Erythroblast (primary cell): ENCODE measurements around the gene PPP1R13B.

Experiments
- DNase-seq, 2 experiments: peaks; one replicate each; lab custom pipeline; 2025; lab: John Stamatoyannopoulos, UW
- GATA1 ChIP-seq: IDR thresholded peaks from 2 replicates; pipeline ENCODE4 v1.6.1; 2011; ENCODE audit warnings: low read depth, mild to moderate bottlenecking, control low read depth, low read length, moderate library complexity
- POLR2A ChIP-seq: IDR thresholded peaks from 2 replicates; pipeline ENCODE4 v1.6.1; 2011; ENCODE audit warnings: mild to moderate bottlenecking, low read length

PPP1R13B gene

DNA sequence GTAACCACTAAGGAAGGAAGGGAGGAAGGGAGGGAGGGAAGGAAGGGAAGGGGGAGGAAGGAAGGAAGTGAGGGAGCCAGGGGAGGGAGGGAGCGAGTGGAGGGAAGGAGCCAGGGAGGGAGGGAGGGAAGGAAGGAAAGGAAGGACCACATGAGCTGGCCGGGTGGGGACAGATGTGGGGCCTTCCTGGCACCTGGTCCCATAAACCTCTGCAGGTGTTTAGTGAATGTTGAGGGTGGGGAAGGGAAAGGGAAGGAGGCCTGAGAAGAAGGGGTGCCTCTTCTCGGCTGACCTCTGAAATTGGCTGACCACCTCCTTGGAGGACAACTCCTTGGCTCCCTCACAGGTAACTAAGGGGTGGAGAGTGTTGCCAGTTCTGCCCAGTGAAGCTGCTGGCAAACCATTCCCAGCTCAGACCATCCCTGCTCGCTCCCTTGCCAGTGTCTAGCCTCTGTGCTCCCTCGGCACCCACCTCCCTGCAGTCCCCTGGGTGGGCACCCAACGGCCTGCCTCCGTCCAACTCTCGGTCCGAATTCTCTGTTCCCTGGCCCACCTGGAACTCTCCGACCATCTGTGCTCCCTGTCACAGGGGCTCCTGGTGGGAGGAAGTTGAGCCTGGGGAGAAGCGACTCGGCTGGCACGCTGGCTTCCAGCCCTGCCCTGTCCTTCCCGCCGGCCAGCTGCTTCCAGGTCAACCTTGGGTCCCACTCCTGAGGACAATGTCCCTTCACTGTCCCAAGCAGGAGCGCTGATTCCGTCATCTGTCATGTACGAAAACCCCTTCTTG, 12.2 kb upstream of the PPP1R13B start:
- DNase-seq, result no peak
- TF ChIP-seq POLR2A (no peak), GATA1 (no peak)

DNA sequence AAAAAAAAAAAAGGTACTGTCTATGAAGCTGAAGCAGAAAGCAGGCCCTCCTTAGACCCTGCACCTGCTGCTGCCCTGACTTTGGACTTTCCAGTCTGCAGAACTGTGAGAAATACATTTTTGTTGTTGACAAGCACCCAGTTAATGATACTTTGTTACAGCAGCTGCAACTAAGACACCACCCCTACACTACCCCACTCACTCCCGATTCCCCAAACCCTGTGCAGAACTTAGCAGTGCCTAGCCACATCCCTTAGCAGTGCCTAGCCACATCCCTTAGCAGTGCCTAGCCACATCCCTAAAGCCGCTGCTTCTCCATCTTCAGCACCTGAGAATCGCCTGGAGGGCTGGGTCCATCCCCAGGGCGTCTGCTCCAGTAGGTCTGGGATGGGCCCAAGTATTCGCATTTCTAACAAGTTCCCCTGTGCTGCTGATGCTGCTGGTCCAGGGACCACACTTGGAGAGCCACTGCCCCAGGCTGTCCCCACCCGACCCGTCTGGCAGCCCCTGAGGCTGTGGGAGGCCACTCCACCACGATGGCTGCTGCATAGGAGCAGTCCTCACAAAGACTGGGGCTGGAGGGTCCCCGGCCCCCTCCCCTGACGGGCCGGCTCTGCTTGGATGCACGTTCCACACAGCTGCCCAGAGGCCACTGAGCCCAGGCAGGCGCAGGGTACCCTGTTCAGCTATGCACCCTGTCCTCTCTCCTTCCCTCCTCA, 10.8 kb upstream of the PPP1R13B start:
- DNase-seq, result no peak
- TF ChIP-seq POLR2A (no peak), GATA1 (no peak)

DNA sequence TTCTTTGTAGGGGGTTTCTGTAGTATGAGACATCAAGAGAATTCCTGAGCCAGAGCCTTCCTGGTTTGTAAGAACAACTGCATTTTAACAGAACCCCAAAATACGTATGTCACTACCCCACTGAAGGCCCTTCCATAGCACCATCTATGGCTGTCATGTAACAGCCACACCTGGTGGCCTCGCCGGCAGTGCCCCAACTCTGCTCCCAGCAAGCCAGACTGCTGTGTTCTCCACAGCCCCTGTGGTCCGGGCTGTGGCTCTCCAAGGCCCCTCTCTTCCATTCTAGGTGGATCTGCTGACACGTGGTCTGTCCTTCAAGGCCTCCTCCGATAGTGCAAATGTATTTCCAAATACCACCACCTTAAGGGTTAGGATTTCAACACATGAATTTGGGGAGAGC, 9.9 kb upstream of the PPP1R13B start:
- DNase-seq, result no peak
- no peak for TF ChIP-seq POLR2A
- TF ChIP-seq GATA1, result no peak

DNA sequence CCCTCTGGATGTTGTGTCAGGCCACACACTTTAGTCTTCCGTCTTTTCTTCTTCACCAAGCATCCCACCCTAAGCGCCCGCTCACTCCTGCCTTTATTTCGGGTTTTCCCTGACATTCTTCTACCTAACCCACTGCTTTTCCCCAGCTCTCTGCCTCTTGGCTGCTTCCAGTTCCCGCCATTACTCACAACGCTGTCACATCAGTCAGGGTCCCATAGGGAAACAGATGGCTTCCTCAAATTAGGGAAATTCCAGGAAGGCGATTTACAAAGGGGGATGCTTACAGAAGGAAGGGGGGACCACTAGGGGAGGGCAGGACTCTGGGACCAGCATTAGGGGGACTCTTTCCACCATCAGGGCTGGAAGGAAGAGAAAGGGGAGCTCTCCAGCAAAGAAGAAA, 9.2 kb upstream of the PPP1R13B start:
- TF ChIP-seq GATA1, result no peak
- TF ChIP-seq POLR2A, result no peak
- no peak for DNase-seq

DNA sequence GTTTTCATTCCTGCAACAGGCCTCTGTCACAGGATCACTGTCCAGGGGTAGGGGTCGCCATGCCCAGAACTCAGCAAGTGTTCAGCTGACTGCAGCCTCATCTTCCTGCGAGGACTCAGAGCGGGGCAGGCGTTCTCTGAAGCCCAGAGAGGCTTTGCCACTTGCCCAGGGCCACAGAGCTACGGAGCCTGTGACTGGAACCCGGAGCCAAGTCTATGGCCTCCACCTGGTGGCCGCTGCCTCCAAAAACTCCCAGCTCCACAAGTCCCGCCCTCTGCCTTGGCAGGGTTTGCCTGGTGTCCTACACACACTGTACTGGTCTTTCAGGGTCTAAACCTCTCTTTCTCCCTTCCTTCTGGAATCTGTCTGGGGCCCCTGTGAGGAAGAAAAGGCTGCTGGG, 8.7 kb upstream of the PPP1R13B start:
- no peak for DNase-seq
- TF ChIP-seq POLR2A, result no peak

DNA sequence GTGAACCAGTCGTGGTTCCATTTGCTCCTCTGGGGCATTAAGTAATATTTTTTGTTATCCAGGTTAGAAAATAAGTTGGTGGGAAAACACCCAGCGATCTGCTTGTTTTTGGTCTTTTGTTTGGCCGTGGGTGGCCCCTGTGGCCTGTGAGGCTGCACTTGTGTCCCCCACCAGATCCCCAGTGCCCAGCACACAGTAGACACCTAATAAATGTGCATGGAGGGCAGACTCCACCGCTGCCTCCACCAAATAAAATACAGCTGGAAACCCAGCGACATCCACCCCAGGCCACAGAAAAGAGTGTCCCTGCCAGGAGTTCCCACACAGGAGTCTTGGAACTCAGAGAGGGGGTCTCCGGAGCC, 8.3 kb upstream of the PPP1R13B start:
- DNase-seq, result no peak

DNA sequence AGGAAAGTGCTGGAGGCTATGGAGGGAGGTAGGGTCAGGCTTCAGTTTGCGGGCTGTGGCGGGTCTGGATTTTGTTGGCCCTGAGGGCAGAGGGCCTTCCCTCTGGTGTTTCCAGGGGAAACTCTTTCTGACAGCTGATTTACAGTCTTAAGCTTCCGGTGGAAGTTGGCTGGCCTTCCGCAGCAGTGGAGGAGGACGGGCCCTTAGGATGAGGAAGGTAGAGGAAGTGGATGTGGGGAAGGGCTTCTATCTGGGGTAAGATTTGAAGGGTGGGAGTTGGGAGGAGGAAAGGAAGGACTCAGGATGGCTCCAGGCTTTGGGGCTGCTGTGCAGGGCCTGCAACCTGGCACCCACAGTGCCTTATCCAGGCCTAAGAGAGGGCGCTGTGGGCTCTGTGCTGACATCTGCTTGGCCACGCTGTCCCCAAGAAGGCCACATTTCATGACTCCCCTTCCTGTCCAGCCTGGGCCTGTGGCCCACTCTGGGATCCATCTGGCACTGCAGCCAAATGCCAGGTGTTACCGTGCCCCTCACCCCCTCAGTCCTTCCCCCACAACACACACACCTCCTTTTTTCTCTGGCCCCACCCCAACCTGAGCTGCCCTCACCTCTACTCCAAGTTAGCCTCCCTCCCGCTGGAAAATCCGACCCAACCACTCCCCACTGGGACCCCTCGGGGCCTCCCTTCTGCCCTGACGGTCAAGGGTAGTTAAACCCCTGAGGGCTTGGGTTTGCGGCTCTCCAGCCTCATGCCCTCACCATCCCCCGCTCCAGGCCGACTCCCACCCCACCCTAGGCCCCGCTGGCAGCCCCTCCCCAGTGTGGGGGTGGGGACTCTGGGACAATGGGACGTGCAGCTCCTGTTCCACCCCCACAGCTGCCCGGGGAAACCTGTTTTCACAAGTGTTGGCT, 7.7 kb upstream of the PPP1R13B start:
- TF ChIP-seq POLR2A (no peak), GATA1 (no peak)

More for the DNA sequence above, 8.3 kb upstream of the PPP1R13B start:
- no peak for TF ChIP-seq GATA1
- TF ChIP-seq POLR2A, result no peak

DNA sequence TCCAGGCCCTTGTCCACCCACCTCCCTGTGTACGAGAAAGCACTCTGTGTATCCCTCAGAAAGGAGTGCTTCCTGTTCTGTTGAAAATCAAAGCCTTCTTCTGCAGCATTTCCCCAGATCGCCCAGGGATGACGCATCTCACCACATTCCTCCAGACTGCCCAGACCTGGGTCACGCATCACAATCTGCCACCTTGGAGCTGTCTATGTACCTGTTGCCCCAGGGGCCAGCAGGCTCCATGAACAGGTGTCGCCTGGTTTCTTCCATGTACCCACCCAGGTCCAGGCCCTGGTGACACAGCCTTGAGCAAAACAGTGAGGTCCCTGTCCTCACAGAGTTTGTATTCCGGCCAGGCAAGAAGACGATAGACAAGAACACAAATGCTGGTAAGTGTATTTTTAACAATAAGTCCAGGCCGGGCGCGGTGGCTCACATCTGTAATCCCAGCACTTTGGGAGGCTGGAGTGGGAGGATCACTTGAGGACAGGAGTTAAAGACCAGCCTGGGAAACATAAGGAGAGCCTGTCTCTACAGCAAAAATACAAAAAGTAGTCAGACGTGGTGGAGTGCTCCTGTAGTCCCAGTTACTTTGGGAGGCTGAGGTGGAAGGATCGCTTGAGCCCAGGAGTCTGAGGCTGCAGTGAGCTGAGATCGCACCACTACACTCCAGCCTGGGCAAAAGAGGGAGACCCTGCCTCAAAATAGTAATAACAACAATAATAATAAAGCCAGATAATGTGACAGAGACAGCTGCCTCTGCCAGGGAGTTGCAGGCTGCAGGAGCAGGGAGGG, 6.8 kb upstream of the PPP1R13B start:
- TF ChIP-seq GATA1, result no peak
- TF ChIP-seq POLR2A, result no peak

More for the DNA sequence above, 7.7 kb upstream of the PPP1R13B start:
- no peak for DNase-seq

DNA sequence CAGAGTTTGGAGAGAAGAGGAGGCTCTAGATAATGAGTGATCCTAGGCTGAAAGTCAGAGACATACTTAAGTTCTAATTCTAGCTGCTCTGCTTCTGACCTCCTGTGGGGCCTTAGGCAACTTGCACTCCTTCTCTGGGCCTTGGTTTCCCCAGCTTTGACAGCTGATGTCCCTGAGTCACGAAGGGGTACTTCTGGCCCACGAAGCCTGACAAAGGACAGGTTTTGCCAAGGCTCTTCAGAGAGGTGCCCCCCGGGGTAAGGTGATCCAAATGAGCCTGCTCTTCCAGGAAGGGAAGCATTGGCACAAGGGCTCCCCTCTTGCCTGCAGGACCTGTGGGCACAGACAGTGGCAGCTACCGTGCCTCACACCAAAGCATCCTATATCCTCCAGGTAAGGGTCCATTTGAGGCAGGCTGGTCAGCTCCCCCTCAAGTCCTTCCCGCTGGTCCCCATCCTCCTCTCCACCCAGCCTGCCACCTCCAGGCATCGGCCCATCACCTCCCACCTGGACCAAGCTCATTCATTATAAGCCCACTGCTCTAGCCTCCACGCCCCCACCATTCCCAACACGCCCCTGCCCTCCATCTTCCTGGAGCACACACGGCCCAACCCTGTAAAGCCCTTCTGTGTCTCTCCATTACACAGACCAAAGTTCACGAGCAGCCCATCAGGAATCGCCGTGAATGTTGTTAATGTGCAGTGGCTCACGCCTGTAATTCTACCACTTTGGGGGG, 1.9 kb upstream of the PPP1R13B start:
- no peak for TF ChIP-seq GATA1
- no peak for TF ChIP-seq POLR2A
- DNase-seq, result no peak

More for the DNA sequence above, 6.8 kb upstream of the PPP1R13B start:
- DNase-seq, result no peak

DNA sequence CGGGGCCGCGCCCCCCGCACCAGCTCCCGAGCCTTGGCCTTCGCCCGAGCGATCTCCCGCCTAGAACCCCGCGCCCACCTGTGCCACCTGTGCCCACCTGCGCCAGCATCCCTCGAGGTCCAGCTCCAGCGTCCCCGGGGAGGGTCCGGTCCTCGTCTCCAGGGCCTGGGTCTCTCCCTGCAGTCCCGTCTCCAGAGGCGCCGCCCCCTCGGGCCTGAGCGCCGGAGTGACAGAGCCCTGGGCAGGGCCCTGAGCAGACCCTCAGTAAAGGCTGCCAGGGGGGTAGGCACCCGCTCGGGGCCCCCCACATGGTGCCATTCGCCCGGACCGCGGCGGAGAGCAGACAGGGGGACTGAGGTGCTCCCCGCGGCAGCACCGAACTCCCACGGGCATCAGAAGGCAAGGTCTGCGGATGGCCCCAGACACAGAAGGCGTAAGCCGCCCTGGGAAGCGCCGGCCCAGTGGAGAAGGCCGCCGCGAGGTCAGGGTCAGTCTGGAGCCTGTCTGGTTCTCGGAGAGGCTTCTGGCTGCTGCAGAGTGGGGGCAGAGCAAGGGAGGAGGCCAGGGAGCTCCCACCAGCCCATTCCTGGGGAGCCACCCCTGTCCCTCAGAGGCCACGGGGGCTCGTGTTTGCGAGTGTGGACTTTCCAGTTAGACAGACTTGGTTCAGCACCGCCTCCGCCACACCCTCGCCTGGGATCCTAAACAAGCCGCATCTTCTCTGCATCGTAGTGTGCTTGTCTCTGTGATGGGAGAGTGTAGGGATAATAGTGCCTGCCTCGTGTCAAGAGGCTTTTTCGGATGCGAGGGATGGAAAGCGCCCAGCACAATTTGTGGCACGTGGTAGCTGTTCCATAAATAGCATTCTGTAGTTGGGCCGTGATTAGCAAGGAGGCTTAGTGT, 1.1 kb upstream of the PPP1R13B start:
- no peak for TF ChIP-seq GATA1
- TF ChIP-seq POLR2A, result no peak
- DNase-seq, result no peak

DNA sequence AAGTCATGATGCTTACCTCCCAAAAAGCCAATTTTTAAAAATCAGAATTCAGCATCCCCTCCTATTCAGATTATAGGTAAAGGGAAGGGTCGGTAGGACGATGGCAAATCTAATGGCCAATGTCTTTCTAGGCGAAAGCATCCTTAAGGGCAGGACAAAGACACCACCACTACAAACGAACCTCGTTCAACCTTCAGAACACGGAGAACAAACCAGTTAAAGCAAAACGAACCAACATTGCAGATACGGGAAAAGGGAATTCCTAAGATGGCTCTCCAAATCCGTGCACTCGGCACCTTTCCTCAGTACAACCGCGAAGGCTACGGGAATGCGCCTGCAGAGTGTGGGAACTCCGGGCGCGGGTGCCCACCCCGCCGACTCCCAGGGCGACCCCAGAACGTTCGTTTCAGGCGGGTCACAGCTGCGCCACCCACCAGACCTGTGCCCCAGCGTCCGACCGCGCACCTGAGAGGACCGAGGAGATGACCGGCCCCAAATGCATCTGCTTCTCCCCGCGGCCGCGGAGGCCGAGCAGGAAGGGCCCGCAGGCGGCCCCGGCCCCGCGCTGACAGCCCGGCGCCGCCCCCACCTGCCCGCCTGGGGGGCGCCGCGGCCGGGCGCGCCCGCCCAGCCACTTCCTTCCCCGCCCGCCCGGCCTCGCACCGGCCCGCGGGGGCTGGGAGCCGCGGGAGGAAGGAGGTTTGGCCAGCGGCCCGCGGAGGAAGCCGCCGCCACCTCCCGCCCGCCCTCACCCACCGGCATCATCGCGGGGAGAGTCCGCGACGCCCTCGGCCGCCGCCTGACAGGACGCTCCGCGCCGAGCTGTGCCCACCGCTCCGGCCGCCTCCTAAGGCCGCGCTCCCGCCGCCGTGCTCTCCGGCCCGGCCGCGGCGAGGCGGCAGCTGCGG, 578 bp downstream of the PPP1R13B start:
- DNase-seq, result no peak
- TF ChIP-seq POLR2A, result no peak
- no peak for TF ChIP-seq GATA1
